Right ventricle myocardium inferior (tissue), 1 donor: ENCODE results near the gene NLK. TPM values are rescaled to one million over a fixed set of nuclear protein-coding genes. Genes with fewer than 3 reads are reported as not detected.
"Not testable (repeated sequence)": the region's sequence is repeated elsewhere in the genome, so short reads cannot be mapped to it uniquely, and the experiment has no call there.

Experiments used
- ATAC-seq: fragments of 200-7000 bp; cut with Tn5 transposase; one replicate; pipeline ENCODE4 v1.9.1; 2020; ENCODE audit warnings: mild to moderate bottlenecking, moderate library complexity
- DNase-seq: peaks from one replicate; pipeline ENCODE4 v3.0.0; 2021; ENCODE audit errors: missing footprints
- intact Hi-C: fragments of 100-400 bp; cut with DNase I; formaldehyde crosslinking; loops from one replicate; pipeline ENCODE4 v1.11.0; 2022
- total RNA-seq: library from RNA; stranded (reverse); fragmentation: NEBNext Ultra II Directional; extraction: Animal tissue kit (Norgen Biotek cat#: 25700); gene quantifications from one replicate; pipeline ENCODE4 v1.2.1, GENCODE V29; 2021
- donor health status: DM: no; HTN: yes; CAD: no; lungs with severe emphysema.

The NLK gene
- total RNA-seq, 1 donor from 2014 or later, result 20.8 TPM

GRCh38 chr17:28199728-28200127, 157.3 kb downstream of the NLK start:
- DNase-seq (no peak), ATAC-seq (no peak)
- intact Hi-C loops, result no loop called here

- intact Hi-C loops, result no loop called here
- no peak for DNase-seq
- no peak for ATAC-seq
These were observed 158.8 kb downstream of the NLK start for GRCh38 chr17:28201315-28201714.

- DNase-seq (no peak), ATAC-seq (no peak)
- intact Hi-C loops, result no loop called here
These were observed 161.8 kb downstream of the NLK start for GRCh38 chr17:28204244-28204643.

GRCh38 chr17:28204751-28205150, 162.3 kb downstream of the NLK start:
- intact Hi-C loops, result no loop called here
- no peak for ATAC-seq
- DNase-seq, result no peak

GRCh38 chr17:28206292-28206691, 163.8 kb downstream of the NLK start:
- intact Hi-C loops, result no loop called here
- DNase-seq, result no peak
- no peak for ATAC-seq

- ATAC-seq (no peak), DNase-seq (no peak)
- intact Hi-C loops, result no loop called here
These were observed 169.3 kb downstream of the NLK start for GRCh38 chr17:28211811-28212210.

- ATAC-seq, DNase-seq, intact Hi-C loops: not testable (repeated sequence)
These were observed 171.1 kb downstream of the NLK start for GRCh38 chr17:28213578-28213977.

GRCh38 chr17:28216052-28216451, 173.6 kb downstream of the NLK start:
- intact Hi-C loops, result no loop called here
- ATAC-seq (no peak), DNase-seq (no peak)

GRCh38 chr17:28216528-28216927, 174.1 kb downstream of the NLK start:
- DNase-seq (no peak), ATAC-seq (no peak)
- intact Hi-C loops, result no loop called here

GRCh38 chr17:28219771-28220170, 177.3 kb downstream of the NLK start:
- intact Hi-C loops, result no loop called here
- DNase-seq (no peak), ATAC-seq (no peak)

GRCh38 chr17:28221751-28222414, 179.4 kb downstream of the NLK start:
- ATAC-seq (no peak), DNase-seq (no peak)
- intact Hi-C loops, result no loop called here

- ATAC-seq (no peak), DNase-seq (no peak)
- intact Hi-C loops, result no loop called here
These were observed 182.8 kb downstream of the NLK start for GRCh38 chr17:28225271-28225670.

- ATAC-seq (no peak), DNase-seq (no peak)
- intact Hi-C loops, result no loop called here
These were observed 183.4 kb downstream of the NLK start for GRCh38 chr17:28225867-28226266.

- intact Hi-C loops, result no loop called here
- ATAC-seq, result peak; percentile 23
These were observed 184.3 kb downstream of the NLK start for GRCh38 chr17:28226563-28227315.

GRCh38 chr17:28227316-28228108, 185.0 kb downstream of the NLK start:
- ATAC-seq (peak; percentile 20), DNase-seq (no peak)
- intact Hi-C loops, result no loop called here

More at GRCh38 chr17:28226563-28227315, 184.3 kb downstream of the NLK start:
- no peak for DNase-seq

GRCh38 chr17:28228109-28228840, 185.8 kb downstream of the NLK start:
- no peak for ATAC-seq

GRCh38 chr17:28228986-28229729, 186.7 kb downstream of the NLK start:
- intact Hi-C loops, result no loop called here
- ATAC-seq (no peak), DNase-seq (no peak)

More at GRCh38 chr17:28228109-28228840, 185.8 kb downstream of the NLK start:
- intact Hi-C loops, result no loop called here
- no peak for DNase-seq

- DNase-seq, result no peak
- ATAC-seq, result no peak
These were observed 187.5 kb downstream of the NLK start for GRCh38 chr17:28230011-28230410.

More at GRCh38 chr17:28230011-28230410, 187.5 kb downstream of the NLK start:
- intact Hi-C loops, result no loop called here
